GM20431 (cell line): ENCODE data around the gene MARCHF7.

Experiments used
- in situ Hi-C: fragments of 300-500 bp; cut with MseI, MboI; formaldehyde crosslinking; loops from one replicate; pipeline ENCODE4 v1.15.0; 2020; ENCODE audit warnings: low sequenced_read_pairs; ENCODE audit not compliant: unreplicated experiment

Gene MARCHF7

DNA sequence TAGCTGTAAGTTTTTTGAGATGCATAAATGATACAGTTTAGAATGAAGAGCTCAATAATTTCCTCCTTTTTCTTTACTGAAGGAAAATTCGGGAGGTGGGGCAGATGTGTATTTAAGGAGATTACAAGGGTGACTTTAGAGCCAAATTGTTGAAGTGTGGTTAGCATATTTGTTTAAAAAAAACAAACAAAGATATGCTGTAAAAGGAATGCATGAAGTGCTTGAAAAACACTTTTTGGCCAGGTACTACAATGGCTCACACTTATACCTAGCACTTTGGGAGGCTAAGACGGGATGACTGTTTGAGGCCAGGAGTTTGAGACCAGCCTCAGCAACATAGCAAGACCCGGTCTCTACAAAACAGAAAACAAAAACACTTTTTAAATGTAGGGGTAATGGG lies 47.3 kb downstream of the MARCHF7 start:
- in situ Hi-C loops, result no loop called here

DNA sequence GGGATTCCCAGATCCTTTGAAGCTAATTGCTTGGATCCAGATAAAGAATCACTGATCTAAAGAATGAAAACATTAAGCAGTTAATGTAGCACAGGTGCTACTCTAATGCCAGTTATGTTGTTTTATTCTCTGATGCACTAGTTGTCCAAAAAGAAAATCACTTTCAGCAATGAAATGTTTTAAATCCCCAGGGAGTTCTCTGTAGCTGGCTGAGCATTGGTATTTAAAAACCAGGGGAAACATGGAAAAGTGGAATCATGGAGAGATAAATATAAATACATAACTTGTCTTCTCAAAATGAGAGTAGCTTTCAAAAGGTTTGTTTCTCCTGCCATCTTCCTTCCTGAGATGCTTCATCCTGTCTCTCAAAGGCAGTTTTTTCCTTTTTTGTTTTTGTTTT lies 48.0 kb downstream of the MARCHF7 start:
- in situ Hi-C loops, result no loop called here

DNA sequence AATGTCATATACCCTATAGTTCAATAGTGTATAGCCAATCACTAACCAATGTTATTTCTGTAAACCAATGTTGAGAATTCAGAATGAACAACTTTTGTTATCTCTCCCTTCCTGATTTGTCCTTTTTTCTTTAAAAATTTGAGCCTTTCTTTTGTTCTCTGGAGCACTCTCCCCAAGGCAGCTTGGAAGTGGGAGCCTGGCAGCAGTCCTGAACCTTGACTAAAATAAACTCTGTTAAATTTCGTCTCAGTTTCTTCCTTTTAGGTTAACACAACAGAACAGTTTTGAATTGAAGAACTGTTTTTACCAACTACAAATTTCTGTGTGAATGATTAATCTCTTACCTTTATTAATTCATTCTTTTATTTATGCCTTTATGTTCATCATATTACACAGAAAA lies 49.8 kb downstream of the MARCHF7 start:
- in situ Hi-C loops, result no loop called here
